Measurements from ENCODE around the gene IL32.

Gene IL32

DNA sequence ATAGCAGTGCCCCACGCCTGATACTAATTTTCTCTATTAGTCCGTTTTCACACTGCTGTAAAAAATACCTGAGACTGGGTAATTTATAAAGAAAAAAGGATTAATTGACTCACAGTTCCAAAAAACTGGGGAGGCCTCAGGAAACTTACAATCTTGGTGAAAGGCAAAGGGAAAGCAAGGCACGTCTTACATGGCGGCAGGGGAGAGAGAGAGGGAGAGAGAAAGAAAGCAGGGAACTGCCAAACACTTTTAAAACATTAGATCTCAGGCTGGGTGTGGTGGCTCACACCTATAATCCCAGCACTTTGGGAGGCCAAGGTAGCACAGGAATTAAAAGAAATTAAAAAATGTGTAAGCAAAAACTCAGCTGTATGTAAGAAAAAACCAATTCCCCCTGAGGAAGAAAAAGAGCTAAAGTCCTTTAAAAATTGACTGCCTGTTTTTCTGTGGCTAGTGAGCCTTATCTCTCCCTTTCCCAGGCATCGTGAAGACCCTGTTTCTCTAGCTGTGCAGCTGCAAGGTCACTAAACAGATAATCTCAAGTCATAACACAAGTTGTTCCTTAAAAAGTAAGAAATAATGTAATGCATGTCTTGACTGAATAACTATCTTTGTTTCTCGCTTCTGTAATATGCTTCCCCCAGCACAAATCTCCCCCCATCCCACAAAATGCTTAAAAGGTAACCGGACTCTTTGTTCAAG lies 19.7 kb downstream of the IL32 start:
- Histone ChIP-seq H3K4me1 (ENCODE audit: insufficient read depth, low read length) (peaks cover 7% of the 10 kb centered on the region), H3K9me3 (ENCODE audit: insufficient read depth, low read length, severe bottlenecking) (no peaks in the 10 kb centered on the region), H3K4me2 (ENCODE audit: insufficient read depth, low read length) (no peak overlapping the region), H3K27me3 (ENCODE audit: insufficient read depth, low read length, poor library complexity) (no peaks in the 10 kb centered on the region), H3K27ac (ENCODE audit: low read length) (no peak overlapping the region; the same call in 1 of the 2 replicates), H4K20me1 (ENCODE audit: insufficient read depth, low read length) (no peaks in the 10 kb centered on the region), H3K79me2 (ENCODE audit: insufficient read depth, low read length) (no peaks in the 10 kb centered on the region), H3K36me3 (ENCODE audit: insufficient read depth, low read length) (no peaks in the 10 kb centered on the region), H2AFZ (ENCODE audit: low read depth, low read length) (no peak overlapping the region), H3K4me3 (ENCODE audit: low read depth in 1 of 2, low read length in 2 of 2) (no peak overlapping the region), H3K9ac (ENCODE audit: low read depth, low read length) (no peak overlapping the region)
- TF ChIP-seq CTCF (IDR thresholded peaks at IDR 0.05; ENCODE audit: borderline replicate concordance, extremely low read depth, low read length, poor library complexity, severe bottlenecking) (no peak), EZH2 (IDR thresholded peaks at IDR 0.05; ENCODE audit: borderline replicate concordance, low read depth, low read length, severe bottlenecking) (no peak)
- DNase-seq (no peak), ATAC-seq (ENCODE audit: insufficient read depth, low read depth) (no peak)

- DNase-seq (no peak), ATAC-seq (ENCODE audit: insufficient read depth, low read depth) (no peak)
- no peak for TF ChIP-seq CTCF (IDR thresholded peaks at IDR 0.05; ENCODE audit: borderline replicate concordance, extremely low read depth, low read length, poor library complexity, severe bottlenecking)
- no peak for TF ChIP-seq EZH2 (IDR thresholded peaks at IDR 0.05; ENCODE audit: borderline replicate concordance, low read depth, low read length, severe bottlenecking)
- H3K4me2 ChIP-seq (ENCODE audit: insufficient read depth, low read length), result no peak overlapping the region
- no peaks in the 10 kb centered on the region for H3K27me3 ChIP-seq (ENCODE audit: insufficient read depth, low read length, poor library complexity)
- H3K9ac ChIP-seq (ENCODE audit: low read depth, low read length), result no peak overlapping the region
- H2AFZ ChIP-seq (ENCODE audit: low read depth, low read length), result no peak overlapping the region
- H3K27ac ChIP-seq (ENCODE audit: low read length), result no peak overlapping the region
- H3K79me2 ChIP-seq (ENCODE audit: insufficient read depth, low read length), result no peaks in the 10 kb centered on the region
- no peaks in the 10 kb centered on the region for H4K20me1 ChIP-seq (ENCODE audit: insufficient read depth, low read length)
- peaks cover 6% of the 10 kb centered on the region for H3K4me1 ChIP-seq (ENCODE audit: insufficient read depth, low read length)
- H3K36me3 ChIP-seq (ENCODE audit: insufficient read depth, low read length), result no peaks in the 10 kb centered on the region
- H3K9me3 ChIP-seq (ENCODE audit: insufficient read depth, low read length, severe bottlenecking), result no peaks in the 10 kb centered on the region
- H3K4me3 ChIP-seq (ENCODE audit: low read depth in 1 of 2, low read length in 2 of 2), result no peak overlapping the region
Measured at GRCh38 chr16:3085868-3086595, 20.6 kb downstream of the IL32 start.

DNA sequence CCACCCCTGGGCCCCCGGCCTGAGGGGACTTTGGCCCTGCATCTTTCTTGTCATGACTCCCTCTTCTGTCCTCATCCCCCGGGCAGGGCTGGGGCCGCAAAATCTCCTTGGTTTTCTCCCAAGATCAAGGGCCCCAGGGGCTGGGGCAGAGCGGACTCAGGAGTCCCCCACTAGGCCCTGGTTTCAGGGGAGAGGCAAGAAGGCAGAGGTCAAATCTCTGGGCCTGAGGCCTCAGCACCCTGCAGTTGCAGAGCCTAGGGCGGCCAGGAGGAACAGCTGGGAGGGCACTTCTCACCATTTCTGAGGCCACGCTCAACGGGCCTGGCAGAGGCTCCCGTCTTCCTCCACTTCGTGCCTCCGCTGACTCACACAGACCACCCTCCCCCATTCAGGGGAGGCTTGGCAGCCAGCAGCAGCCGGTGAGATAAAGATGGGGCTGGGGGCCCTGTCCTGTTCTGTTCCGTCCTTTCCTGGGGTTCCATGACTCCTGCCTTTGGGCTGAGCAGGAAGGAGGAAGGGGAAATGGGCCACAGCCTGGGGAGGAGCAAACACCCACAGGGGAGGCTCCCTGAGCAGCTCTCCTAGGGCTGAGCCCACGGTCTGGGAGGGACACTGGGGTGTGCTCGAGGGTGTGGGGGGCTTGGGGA lies 21.3 kb downstream of the IL32 start:
- Histone ChIP-seq H3K4me3 (ENCODE audit: low read depth in 1 of 2, low read length in 2 of 2) (no peak overlapping the region), H2AFZ (ENCODE audit: low read depth, low read length) (no peak overlapping the region), H3K9ac (ENCODE audit: low read depth, low read length) (no peak overlapping the region), H3K27ac (ENCODE audit: low read length) (peak overlapping the region; percentile 29; the same call in 1 of the 2 replicates), H3K4me2 (ENCODE audit: insufficient read depth, low read length) (no peak overlapping the region), H3K36me3 (ENCODE audit: insufficient read depth, low read length) (no peaks in the 10 kb centered on the region), H4K20me1 (ENCODE audit: insufficient read depth, low read length) (no peaks in the 10 kb centered on the region), H3K27me3 (ENCODE audit: insufficient read depth, low read length, poor library complexity) (no peaks in the 10 kb centered on the region), H3K79me2 (ENCODE audit: insufficient read depth, low read length) (no peaks in the 10 kb centered on the region), H3K9me3 (ENCODE audit: insufficient read depth, low read length, severe bottlenecking) (no peaks in the 10 kb centered on the region), H3K4me1 (ENCODE audit: insufficient read depth, low read length) (peaks cover 2% of the 10 kb centered on the region; the same call in 1 of the 2 replicates)
- no peak for DNase-seq
- no peak for ATAC-seq (ENCODE audit: insufficient read depth, low read depth)
- TF ChIP-seq EZH2 (IDR thresholded peaks at IDR 0.05; ENCODE audit: borderline replicate concordance, low read depth, low read length, severe bottlenecking) (no peak), CTCF (IDR thresholded peaks at IDR 0.05; ENCODE audit: borderline replicate concordance, extremely low read depth, low read length, poor library complexity, severe bottlenecking) (no peak)
